ENCODE data around the gene YPEL5.
"Not testable (repeated sequence)": the region's sequence is repeated elsewhere in the genome, so short reads cannot be mapped to it uniquely, and the experiment has no call there.

YPEL5 gene

GRCh38 chr2:30111186-30111585, 35.6 kb upstream of the YPEL5 start:
- H3K27me3 ChIP-seq (ENCODE audit: control insufficient read depth, insufficient read depth, low read length); H3K36me3 ChIP-seq (ENCODE audit: control insufficient read depth, low read depth, low read length); H3K9me3 ChIP-seq (ENCODE audit: control insufficient read depth, low read depth, low read length); H3K4me3 ChIP-seq (ENCODE audit: low read length); H3K27ac ChIP-seq (ENCODE audit: low read length); H3K4me1 ChIP-seq (ENCODE audit: control insufficient read depth, low read depth, low read length); H3K9ac ChIP-seq (ENCODE audit: low read length): not testable (repeated sequence)

- no peak overlapping the region for H3K9ac ChIP-seq (ENCODE audit: low read length)
- H3K4me1 ChIP-seq (ENCODE audit: control insufficient read depth, low read depth, low read length) = peaks cover 8% of the 10 kb centered on the region
- H3K36me3 ChIP-seq (ENCODE audit: control insufficient read depth, low read depth, low read length) = no peaks in the 10 kb centered on the region
- H3K4me3 ChIP-seq (ENCODE audit: low read length) = no peak overlapping the region
- H3K27ac ChIP-seq (ENCODE audit: low read length) = no peak overlapping the region
- no peaks in the 10 kb centered on the region for H3K9me3 ChIP-seq (ENCODE audit: control insufficient read depth, low read depth, low read length)
- H3K27me3 ChIP-seq (ENCODE audit: control insufficient read depth, insufficient read depth, low read length) = no peaks in the 10 kb centered on the region
These were observed 34.2 kb upstream of the YPEL5 start for GRCh38 chr2:30112561-30112960.

- Histone ChIP-seq H3K4me3 (ENCODE audit: low read length) (no peak overlapping the region), H3K27me3 (ENCODE audit: control insufficient read depth, insufficient read depth, low read length) (no peaks in the 10 kb centered on the region), H3K27ac (ENCODE audit: low read length) (no peak overlapping the region), H3K9ac (ENCODE audit: low read length) (no peak overlapping the region), H3K9me3 (ENCODE audit: control insufficient read depth, low read depth, low read length) (no peaks in the 10 kb centered on the region), H3K4me1 (ENCODE audit: control insufficient read depth, low read depth, low read length) (peaks cover 8% of the 10 kb centered on the region), H3K36me3 (ENCODE audit: control insufficient read depth, low read depth, low read length) (no peaks in the 10 kb centered on the region)
These were observed 33.1 kb upstream of the YPEL5 start for GRCh38 chr2:30113617-30114293.

GRCh38 chr2:30115141-30115980, 31.4 kb upstream of the YPEL5 start:
- Histone ChIP-seq H3K36me3 (ENCODE audit: control insufficient read depth, low read depth, low read length) (no peaks in the 10 kb centered on the region), H3K9ac (ENCODE audit: low read length) (no peak overlapping the region), H3K27me3 (ENCODE audit: control insufficient read depth, insufficient read depth, low read length) (no peaks in the 10 kb centered on the region), H3K4me3 (ENCODE audit: low read length) (no peak overlapping the region), H3K9me3 (ENCODE audit: control insufficient read depth, low read depth, low read length) (no peaks in the 10 kb centered on the region), H3K4me1 (ENCODE audit: control insufficient read depth, low read depth, low read length) (peaks cover 8% of the 10 kb centered on the region), H3K27ac (ENCODE audit: low read length) (no peak overlapping the region)

- no peak overlapping the region for H3K9ac ChIP-seq (ENCODE audit: low read length)
- H3K9me3 ChIP-seq (ENCODE audit: control insufficient read depth, low read depth, low read length) = no peaks in the 10 kb centered on the region
- H3K36me3 ChIP-seq (ENCODE audit: control insufficient read depth, low read depth, low read length) = no peaks in the 10 kb centered on the region
- peaks cover 8% of the 10 kb centered on the region for H3K4me1 ChIP-seq (ENCODE audit: control insufficient read depth, low read depth, low read length)
- H3K27ac ChIP-seq (ENCODE audit: low read length) = no peak overlapping the region
- no peak overlapping the region for H3K4me3 ChIP-seq (ENCODE audit: low read length)
- no peaks in the 10 kb centered on the region for H3K27me3 ChIP-seq (ENCODE audit: control insufficient read depth, insufficient read depth, low read length)
These were observed 30.9 kb upstream of the YPEL5 start for GRCh38 chr2:30115981-30116285.

GRCh38 chr2:30122362-30122761, 24.4 kb upstream of the YPEL5 start:
- H3K27me3 ChIP-seq (ENCODE audit: control insufficient read depth, insufficient read depth, low read length) = no peaks in the 10 kb centered on the region
- H3K4me1 ChIP-seq (ENCODE audit: control insufficient read depth, low read depth, low read length) = no peaks in the 10 kb centered on the region
- no peak overlapping the region for H3K9ac ChIP-seq (ENCODE audit: low read length)
- no peaks in the 10 kb centered on the region for H3K9me3 ChIP-seq (ENCODE audit: control insufficient read depth, low read depth, low read length)
- no peaks in the 10 kb centered on the region for H3K36me3 ChIP-seq (ENCODE audit: control insufficient read depth, low read depth, low read length)
- no peak overlapping the region for H3K27ac ChIP-seq (ENCODE audit: low read length)
- H3K4me3 ChIP-seq (ENCODE audit: low read length) = no peak overlapping the region

GRCh38 chr2:30127016-30127893, 19.6 kb upstream of the YPEL5 start:
- H3K9ac ChIP-seq (ENCODE audit: low read length) = no peak overlapping the region
- no peaks in the 10 kb centered on the region for H3K4me1 ChIP-seq (ENCODE audit: control insufficient read depth, low read depth, low read length)
- H3K4me3 ChIP-seq (ENCODE audit: low read length) = no peak overlapping the region
- H3K27ac ChIP-seq (ENCODE audit: low read length) = no peak overlapping the region
- H3K36me3 ChIP-seq (ENCODE audit: control insufficient read depth, low read depth, low read length) = no peaks in the 10 kb centered on the region
- no peaks in the 10 kb centered on the region for H3K9me3 ChIP-seq (ENCODE audit: control insufficient read depth, low read depth, low read length)
- no peaks in the 10 kb centered on the region for H3K27me3 ChIP-seq (ENCODE audit: control insufficient read depth, insufficient read depth, low read length)

- H3K27me3 ChIP-seq (ENCODE audit: control insufficient read depth, insufficient read depth, low read length) = no peaks in the 10 kb centered on the region
- no peaks in the 10 kb centered on the region for H3K9me3 ChIP-seq (ENCODE audit: control insufficient read depth, low read depth, low read length)
- no peaks in the 10 kb centered on the region for H3K36me3 ChIP-seq (ENCODE audit: control insufficient read depth, low read depth, low read length)
- H3K27ac ChIP-seq (ENCODE audit: low read length) = no peak overlapping the region
- no peak overlapping the region for H3K4me3 ChIP-seq (ENCODE audit: low read length)
- no peak overlapping the region for H3K9ac ChIP-seq (ENCODE audit: low read length)
- H3K4me1 ChIP-seq (ENCODE audit: control insufficient read depth, low read depth, low read length) = no peaks in the 10 kb centered on the region
These were observed 12.2 kb upstream of the YPEL5 start for GRCh38 chr2:30134582-30134981.

- H3K27ac ChIP-seq (ENCODE audit: low read length) = no peak overlapping the region
- no peak overlapping the region for H3K9ac ChIP-seq (ENCODE audit: low read length)
- H3K4me3 ChIP-seq (ENCODE audit: low read length) = no peak overlapping the region
- H3K36me3 ChIP-seq (ENCODE audit: control insufficient read depth, low read depth, low read length) = no peaks in the 10 kb centered on the region
- no peaks in the 10 kb centered on the region for H3K4me1 ChIP-seq (ENCODE audit: control insufficient read depth, low read depth, low read length)
- no peaks in the 10 kb centered on the region for H3K9me3 ChIP-seq (ENCODE audit: control insufficient read depth, low read depth, low read length)
- H3K27me3 ChIP-seq (ENCODE audit: control insufficient read depth, insufficient read depth, low read length) = no peaks in the 10 kb centered on the region
These were observed 11.3 kb upstream of the YPEL5 start for GRCh38 chr2:30135541-30135940.

GRCh38 chr2:30136764-30137444, 9.9 kb upstream of the YPEL5 start:
- no peaks in the 10 kb centered on the region for H3K4me1 ChIP-seq (ENCODE audit: control insufficient read depth, low read depth, low read length)
- no peaks in the 10 kb centered on the region for H3K36me3 ChIP-seq (ENCODE audit: control insufficient read depth, low read depth, low read length)
- H3K9me3 ChIP-seq (ENCODE audit: control insufficient read depth, low read depth, low read length) = no peaks in the 10 kb centered on the region
- no peak overlapping the region for H3K9ac ChIP-seq (ENCODE audit: low read length)
- no peak overlapping the region for H3K4me3 ChIP-seq (ENCODE audit: low read length)
- H3K27me3 ChIP-seq (ENCODE audit: control insufficient read depth, insufficient read depth, low read length) = no peaks in the 10 kb centered on the region
- H3K27ac ChIP-seq (ENCODE audit: low read length) = no peak overlapping the region
